Endodermal cell (in vitro differentiated cells): ENCODE measurements around the gene KCNJ1. TPM values are rescaled to one million over a fixed set of nuclear protein-coding genes. Genes with fewer than 3 reads are reported as not detected.

Experiments
- DNase-seq: peaks from one replicate; pipeline ENCODE4 v3.0.0-alpha.2; 2017
- H3K27ac ChIP-seq: 2 replicates; pipeline ENCODE4 v1.5.1; 2013; ENCODE audit warnings: mild to moderate bottlenecking, low read depth, low read length, moderate library complexity
- H3K27me3 ChIP-seq: 2 replicates; pipeline ENCODE4 v1.6.1; 2013; ENCODE audit warnings: mild to moderate bottlenecking, low read length, moderate library complexity; ENCODE audit not compliant: insufficient read depth, control insufficient read depth, poor library complexity, severe bottlenecking
- H3K36me3 ChIP-seq: 2 replicates; pipeline ENCODE4 v1.7.0; 2013; ENCODE audit warnings: mild to moderate bottlenecking, low read length, moderate library complexity; ENCODE audit not compliant: control insufficient read depth, insufficient read depth
- H3K4me1 ChIP-seq: one replicate; pipeline ENCODE4 v1.7.0; 2013; ENCODE audit warnings: low read length; ENCODE audit not compliant: control insufficient read depth, insufficient read depth
- H3K4me3 ChIP-seq: 2 replicates; pipeline ENCODE4 v1.5.1; 2013; ENCODE audit warnings: mild to moderate bottlenecking, low read length, moderate library complexity
- H3K9ac ChIP-seq: 2 replicates; pipeline ENCODE4 v1.6.1; 2013; ENCODE audit warnings: mild to moderate bottlenecking, low read length, moderate library complexity; ENCODE audit not compliant: poor library complexity, severe bottlenecking; ENCODE audit errors: extremely low read depth
- H3K9me3 ChIP-seq: 2 replicates; pipeline ENCODE4 v1.6.1; 2013; ENCODE audit warnings: mild to moderate bottlenecking, low read length, moderate library complexity; ENCODE audit not compliant: control insufficient read depth
- H3K27ac Mint-ChIP-seq: 2 replicates; pipeline ENCODE4 v1.8.0; 2020; ENCODE audit warnings: mixed read lengths
- H3K27me3 Mint-ChIP-seq: 2 replicates; pipeline ENCODE4 v1.8.0; 2021; ENCODE audit warnings: mild to moderate bottlenecking, mixed read lengths; ENCODE audit not compliant: insufficient read depth
- H3K36me3 Mint-ChIP-seq: 2 replicates; pipeline ENCODE4 v1.8.0; 2020; ENCODE audit warnings: low read depth, mixed read lengths
- H3K4me1 Mint-ChIP-seq: 2 replicates; pipeline ENCODE4 v1.8.0; 2020; ENCODE audit warnings: mixed read lengths
- H3K4me3 Mint-ChIP-seq: 2 replicates; pipeline ENCODE4 v1.8.0; 2020; ENCODE audit warnings: mild to moderate bottlenecking, moderate library complexity, mixed read lengths
- H3K9me3 Mint-ChIP-seq: 2 replicates; pipeline ENCODE4 v1.8.0; 2020; ENCODE audit warnings: mild to moderate bottlenecking, mixed read lengths
- CTCF ChIP-seq: fragments of 200-600 bp; sonication (generic); conservative IDR thresholded peaks from 2 replicates; pipeline ENCODE4 v1.5.0; 2021; ENCODE audit warnings: antibody characterized with exemption, mild to moderate bottlenecking
- WGBS, 2 experiments: methylation state at CpG; one replicate each; pipeline versions ENCODE4 v1.1.5 to v1.1.7; 2013; ENCODE audit warnings: missing lambda C conversion rate in 2 of 2, mixed read lengths in 1 of 2; ENCODE audit not compliant: insufficient coverage in 1 of 2, insufficient read length in 1 of 2; 5-methylcytosine and 5-hydroxymethylcytosine counted together
- total RNA-seq, 2 donors: library from RNA; stranded (reverse); fragmentation: NEBNext Ultra II Directional in 1 of 2; extraction: Animal tissue kit (Norgen Biotek cat#: 25700) in 1 of 2; gene quantifications; 2 replicates in 1 of 2; 3 replicates in 1 of 2; pipeline ENCODE4 v1.2.1, GENCODE V29; 2021

Gene KCNJ1
- total RNA-seq, 2 donors from 2014 or later = not detected

- no peak overlapping the region for H3K4me3 Mint-ChIP-seq
Observed at GRCh38 chr11:128843198-128843785, 23.8 kb downstream of the KCNJ1 start.

GRCh38 chr11:128841461-128842072 lies 25.5 kb downstream of the KCNJ1 start:
- 91 to 93% methylated on average over 5 to 7 of the region's 7 CpGs for WGBS, 2 experiments
- Histone ChIP-seq H3K27me3 (no peaks in the 10 kb centered on the region), H3K9ac (no peak overlapping the region), H3K4me3 (no peak overlapping the region), H3K9me3 (no peaks in the 10 kb centered on the region), H3K4me1 (no peaks in the 10 kb centered on the region), H3K27ac (no peak overlapping the region), H3K36me3 (no peaks in the 10 kb centered on the region)
- Mint-ChIP-seq H3K4me1 (no peaks in the 10 kb centered on the region), H3K36me3 (no peaks in the 10 kb centered on the region), H3K9me3 (no peaks in the 10 kb centered on the region), H3K27ac (no peak overlapping the region), H3K4me3 (no peak overlapping the region), H3K27me3 (peaks cover 2% of the 10 kb centered on the region)
- TF ChIP-seq CTCF = no peak
- no peak for DNase-seq

More at GRCh38 chr11:128843198-128843785, 23.8 kb downstream of the KCNJ1 start:
- H3K36me3 Mint-ChIP-seq = no peaks in the 10 kb centered on the region
- Histone ChIP-seq H3K27me3 (no peaks in the 10 kb centered on the region), H3K36me3 (no peaks in the 10 kb centered on the region), H3K9me3 (no peaks in the 10 kb centered on the region), H3K9ac (no peak overlapping the region), H3K27ac (no peak overlapping the region), H3K4me1 (no peaks in the 10 kb centered on the region), H3K4me3 (no peak overlapping the region)
- no peak overlapping the region for H3K27ac Mint-ChIP-seq
- H3K4me1 Mint-ChIP-seq = no peaks in the 10 kb centered on the region
- WGBS, 2 experiments = 86 to 98% methylated on average over 1 to 2 of the region's 2 CpGs
- H3K27me3 Mint-ChIP-seq = peaks cover 5% of the 10 kb centered on the region
- TF ChIP-seq CTCF = no peak
- DNase-seq = no peak
- no peaks in the 10 kb centered on the region for H3K9me3 Mint-ChIP-seq

DNA sequence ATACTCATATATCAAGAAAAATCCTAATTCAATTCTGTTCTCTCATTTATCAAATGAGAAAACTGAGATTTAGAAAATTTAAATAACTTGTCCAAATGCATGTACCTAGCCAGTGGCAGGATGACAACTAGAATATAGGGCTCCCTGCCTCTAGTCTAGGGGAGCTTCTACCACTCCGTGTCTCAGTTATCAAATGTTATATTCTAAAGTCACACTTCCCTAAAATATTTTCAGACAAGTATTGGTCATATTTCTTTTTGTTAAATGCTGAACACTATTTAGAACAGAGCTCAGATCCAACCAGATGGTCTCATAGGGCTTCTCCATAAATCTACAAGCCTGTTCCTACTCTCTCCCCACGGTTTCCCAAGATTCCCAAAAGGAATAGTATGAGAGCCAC lies 26.3 kb downstream of the KCNJ1 start:
- no peak overlapping the region for H3K4me3 Mint-ChIP-seq
- no peaks in the 10 kb centered on the region for H3K4me1 ChIP-seq
- no peaks in the 10 kb centered on the region for H3K4me1 Mint-ChIP-seq
- H3K9ac ChIP-seq = no peak overlapping the region
- no peak overlapping the region for H3K4me3 ChIP-seq
- WGBS, 2 experiments = 93 to 100% methylated on average over 1 to 2 of the region's 2 CpGs
- no peaks in the 10 kb centered on the region for H3K36me3 Mint-ChIP-seq
- H3K9me3 ChIP-seq = no peaks in the 10 kb centered on the region
- no peaks in the 10 kb centered on the region for H3K36me3 ChIP-seq
- no peak for TF ChIP-seq CTCF
- H3K27me3 ChIP-seq = no peaks in the 10 kb centered on the region
- H3K27ac ChIP-seq = no peak overlapping the region
- no peak for DNase-seq
- H3K9me3 Mint-ChIP-seq = no peaks in the 10 kb centered on the region
- peaks cover 2% of the 10 kb centered on the region for H3K27me3 Mint-ChIP-seq
- H3K27ac Mint-ChIP-seq = no peak overlapping the region
